ENCODE results near the gene RBFA. TPM values are rescaled to one million over a fixed set of nuclear protein-coding genes. Genes with fewer than 3 reads are reported as not detected.

The RBFA gene, protein sequence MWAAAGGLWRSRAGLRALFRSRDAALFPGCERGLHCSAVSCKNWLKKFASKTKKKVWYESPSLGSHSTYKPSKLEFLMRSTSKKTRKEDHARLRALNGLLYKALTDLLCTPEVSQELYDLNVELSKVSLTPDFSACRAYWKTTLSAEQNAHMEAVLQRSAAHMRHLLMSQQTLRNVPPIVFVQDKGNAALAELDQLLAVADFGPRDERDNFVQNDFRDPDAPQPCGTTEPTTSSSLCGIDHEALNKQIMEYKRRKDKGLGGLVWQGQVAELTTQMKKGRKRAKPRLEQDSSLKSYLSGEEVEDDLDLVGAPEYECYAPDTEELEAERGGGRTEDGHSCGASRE
- 10 to 100 TPM; 12.8 to 58.8 (median 31.8) TPM for total RNA-seq
- 10 to 100 TPM; 15.3 to 18.9 (median 16.6) TPM for polyA plus RNA-seq
- long read RNA-seq, donor 1, partial matches to known transcripts, result 0 of 5 reads
- long read RNA-seq, donor 1, other reads (novel, unspliced or antisense), result 0 of 5 reads
- long read RNA-seq, donor 2, transcript RBFA-202 (7 exons, 1,407 nt), result major isoform, 7 of 9 reads
- long read RNA-seq, donor 2, partial matches to known transcripts, result 0 of 9 reads
- long read RNA-seq, donor 2, other reads (novel, unspliced or antisense), result 0 of 9 reads
- long read RNA-seq, donor 3, partial matches to known transcripts, result 0 of 2 reads
- long read RNA-seq, donor 3, other reads (novel, unspliced or antisense), result 0 of 2 reads
- long read RNA-seq, donor 4, result 0 reads
- long read RNA-seq, donor 5, partial matches to known transcripts, result 0 of 3 reads
- long read RNA-seq, donor 5, other reads (novel, unspliced or antisense), result 0 of 3 reads
- long read RNA-seq, donor 6, transcript RBFA-204 (1 exons, 1,587 nt), result minor isoform, 8 of 21 reads
- long read RNA-seq, donor 6, transcript RBFA-202 (7 exons, 1,407 nt), result major isoform, 12 of 21 reads
- long read RNA-seq, donor 6, partial matches to known transcripts, result 0 of 21 reads
- long read RNA-seq, donor 6, other reads (novel, unspliced or antisense), result 0 of 21 reads
- long read RNA-seq, donor 7, transcript RBFA-202 (7 exons, 1,407 nt), result major isoform, 11 of 11 reads
- long read RNA-seq, donor 7, partial matches to known transcripts, result 0 of 11 reads
- long read RNA-seq, donor 7, other reads (novel, unspliced or antisense), result 0 of 11 reads
- long read RNA-seq, donor 8, transcript RBFA-202 (7 exons, 1,407 nt), result major isoform, 8 of 12 reads
- long read RNA-seq, donor 8, partial matches to known transcripts, result 0 of 12 reads
- long read RNA-seq, donor 8, other reads (novel, unspliced or antisense), result 0 of 12 reads
- long read RNA-seq, donor 9, transcript RBFA-204 (1 exons, 1,587 nt), result major isoform, 5 of 8 reads
- long read RNA-seq, donor 9, partial matches to known transcripts, result 0 of 8 reads
- long read RNA-seq, donor 9, other reads (novel, unspliced or antisense), result 0 of 8 reads
- long read RNA-seq, donor 10, partial matches to known transcripts, result 0 of 4 reads
- long read RNA-seq, donor 10, other reads (novel, unspliced or antisense), result 0 of 4 reads

DNA sequence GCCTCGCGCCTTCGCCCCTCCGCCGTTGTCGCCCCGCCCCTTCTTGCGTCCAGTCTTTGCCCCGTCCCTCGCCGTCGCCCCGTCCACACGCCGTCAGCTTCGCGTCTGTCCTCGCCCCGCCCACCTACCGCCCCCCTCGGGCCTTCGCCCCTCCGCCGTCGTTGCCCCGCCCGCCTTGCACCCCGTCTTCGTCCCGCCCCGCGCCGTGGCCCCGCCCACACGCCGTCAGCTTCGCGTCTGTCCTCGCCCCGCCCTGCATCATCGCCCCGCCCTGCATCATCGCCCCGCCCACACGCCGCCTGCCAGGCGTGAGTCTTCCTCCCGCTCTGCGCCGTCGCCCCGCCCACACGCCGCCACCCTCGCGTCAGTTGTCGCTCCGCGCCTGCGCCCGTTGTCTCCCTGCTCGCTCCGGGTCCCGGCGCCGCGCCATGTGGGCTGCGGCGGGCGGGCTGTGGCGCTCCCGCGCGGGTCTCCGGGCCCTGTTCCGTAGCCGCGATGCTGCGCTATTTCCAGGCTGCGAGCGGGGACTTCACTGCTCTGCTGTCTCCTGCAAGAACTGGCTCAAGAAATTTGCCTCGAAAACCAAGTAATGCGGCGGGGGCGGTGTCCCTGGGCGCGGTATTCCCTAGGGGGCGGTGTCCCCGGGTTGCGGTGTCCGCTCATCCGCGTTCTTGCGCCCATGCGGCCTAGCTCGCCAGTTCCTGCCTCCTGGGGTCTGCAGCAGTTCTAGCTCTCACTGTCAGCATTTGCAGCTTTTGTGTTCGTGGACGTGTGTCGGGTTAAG lies at the start of gene RBFA:
TSS of gene RBFA (plus strand) at position 367 of the 784 bp plus-strand sequence. CDS start at position 429, 62 bp downstream.
- H3K9me3 ChIP-seq, result peaks cover 0 to 2% (median 0%) of the 10 kb centered on the region in 4 donors
- H3K4me1 ChIP-seq, result peaks cover 8 to 24% (median 20%) of the 10 kb centered on the region in 4 donors
- 1% methylated on average over 73 to 99 of the region's 99 CpGs for WGBS, 5 donors
- H3K4me3 ChIP-seq, result peak within 1 kb of the TSS; percentile 73 to 85 (median 80)
- TF ChIP-seq POLR2AphosphoS5 (IDR thresholded peaks at IDR 0.05), result peak; percentile 68 to 82 (median 73)
- peak in 5 of 7 experiments; percentile 9 to 56 (median 22) for TF ChIP-seq CTCF (IDR thresholded peaks at IDR 0.05)
- TF ChIP-seq POLR2A (IDR thresholded peaks at IDR 0.05), result no peak
- no peak for TF ChIP-seq EP300 (IDR thresholded peaks at IDR 0.05)
- intact Hi-C loops (cut with DNase I; ENCODE audit: low total_unique reads), result loop anchor here (10.0 kb wide), 1 partner anchor 89 kb away; no protein-coding TSS in a partner anchor
- H3K36me3 ChIP-seq, result peaks cover 0 to 24% (median 23%) of the 10 kb centered on the region in 4 donors
- peak within 1 kb of the TSS; percentile 86 to 92 (median 89) for H3K27ac ChIP-seq
- peak; percentile 100 for DNase-seq
- H3K27me3 ChIP-seq, result no peaks in the 10 kb centered on the region

- intact Hi-C loops (cut with DNase I; ENCODE audit: low total_unique reads), result no loop called here
- Histone ChIP-seq H3K36me3 (peaks cover 7 to 28% (median 19%) of the 10 kb centered on the region in 4 donors), H3K9me3 (no peaks in the 10 kb centered on the region), H3K27ac (no peak overlapping the region), H3K4me1 (peaks cover 15 to 63% (median 42%) of the 10 kb centered on the region in 4 donors), H3K27me3 (no peaks in the 10 kb centered on the region), H3K4me3 (no peak overlapping the region)
- TF ChIP-seq CTCF (IDR thresholded peaks at IDR 0.05) (no peak), POLR2AphosphoS5 (IDR thresholded peaks at IDR 0.05) (no peak), POLR2A (IDR thresholded peaks at IDR 0.05) (no peak), EP300 (IDR thresholded peaks at IDR 0.05) (no peak)
- no peak for DNase-seq
- WGBS, 5 donors, result 88 to 93% (median 90%) methylated on average over 12 of the region's 12 CpGs
Observed at GRCh38 chr18:79985172-79985571, 49.1 kb upstream of the RBFA start.

DNA sequence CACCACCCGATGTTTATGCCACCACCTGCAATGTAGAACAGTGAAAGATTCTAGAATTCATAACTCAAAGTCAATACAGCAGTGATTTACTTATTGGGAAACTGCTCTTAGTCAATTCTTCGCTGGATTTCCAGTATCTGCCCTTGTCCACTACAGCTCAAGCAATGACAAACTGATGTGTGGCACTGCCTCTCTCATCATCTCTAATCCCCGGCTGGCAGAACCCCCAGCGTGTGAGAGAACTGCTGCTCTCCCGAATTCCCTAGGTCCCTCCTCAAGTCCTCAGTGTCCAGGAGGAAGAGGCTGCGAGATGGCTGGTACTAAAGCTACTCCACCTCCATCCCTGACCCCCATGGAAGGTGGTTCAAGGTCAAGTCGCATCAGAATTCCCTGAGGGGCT lies 47.5 kb upstream of the RBFA start:
- TF ChIP-seq POLR2AphosphoS5 (IDR thresholded peaks at IDR 0.05) (no peak), EP300 (IDR thresholded peaks at IDR 0.05) (no peak), POLR2A (IDR thresholded peaks at IDR 0.05) (no peak), CTCF (IDR thresholded peaks at IDR 0.05) (no peak)
- Histone ChIP-seq H3K27ac (peak overlapping the region in 2 of 5 donors; percentile 3 to 34), H3K9me3 (no peaks in the 10 kb centered on the region), H3K4me3 (peak overlapping the region; percentile 71 to 93 (median 84)), H3K36me3 (peaks cover 7 to 28% (median 19%) of the 10 kb centered on the region in 4 donors), H3K27me3 (no peaks in the 10 kb centered on the region), H3K4me1 (peaks cover 15 to 61% (median 40%) of the 10 kb centered on the region in 4 donors)
- 27 to 49% (median 30%) methylated on average over 7 of the region's 7 CpGs for WGBS, 5 donors
- intact Hi-C loops (cut with DNase I; ENCODE audit: low total_unique reads), result no loop called here
- DNase-seq, result no peak

Measured in stomach (tissue), 19 donors.